K562 (cell line): Measurements from ENCODE around the gene RPL35.

Experiments used
- CTCF ChIP-seq, 3 experiments: IDR thresholded peaks in 2 of 3; conservative IDR thresholded peaks in 1 of 3; 2 replicates each; pipeline ENCODE4 v1.5.1; 2011 to 2012; ENCODE audit warnings: low read length in 3 of 3, mild to moderate bottlenecking in 3 of 3, control low read depth in 2 of 3, improper control_type of control experiment in 1 of 3, inconsistent platforms in 1 of 3, low read depth in 1 of 3, mixed read lengths in 1 of 3, moderate library complexity in 1 of 3; ENCODE audit not compliant: insufficient read depth in 2 of 3
- KLF16 ChIP-seq: IDR thresholded peaks from 2 replicates; pipeline ENCODE4 v1.6.1; 2016; ENCODE audit warnings: antibody characterized with exemption
- NCOR1 ChIP-seq: fragments of 450-650 bp; IDR thresholded peaks from 2 replicates; pipeline ENCODE4 v1.6.1; 2016; ENCODE audit warnings: mild to moderate bottlenecking, moderate library complexity
- PTTG1 ChIP-seq: fragments of 450-650 bp; IDR thresholded peaks from 2 replicates; pipeline ENCODE4 v1.6.1; 2016; ENCODE audit warnings: low read depth, mild to moderate bottlenecking, missing genetic modification characterization, missing compliant biosample characterization
- ZEB2 ChIP-seq: fragments of 450-650 bp; IDR thresholded peaks from 2 replicates; pipeline ENCODE4 v1.6.1; 2016
- ZFP36 ChIP-seq: fragments of 150-350 bp; IDR thresholded peaks from 2 replicates; pipeline ENCODE4 v1.6.1; 2018; ENCODE audit warnings: low read length, low read depth; ENCODE audit not compliant: partially characterized antibody
- ZNF121 ChIP-seq: sonication (generic); formaldehyde crosslinking; conservative IDR thresholded peaks from 2 replicates; pipeline ENCODE4 v1.8.0; 2022; ENCODE audit warnings: missing genetic modification reagents

- TF ChIP-seq KLF16: no peak
- TF ChIP-seq CTCF (IDR thresholded peaks at IDR 0.05 in 2 of 3, conservative IDR thresholded peaks at IDR 0.05 in 1 of 3; ENCODE audit: insufficient read depth in 2 of 3, low read depth in 1 of 3, low read length in 3 of 3): no peak
- no peak for TF ChIP-seq PTTG1 (tag)
- no peak for TF ChIP-seq NCOR1
- no peak for TF ChIP-seq ZEB2
- TF ChIP-seq ZFP36: no peak
- no peak for TF ChIP-seq ZNF121 (CRISPR knock-in tag)
These were observed 33.0 kb downstream of the RPL35 start for GRCh38 chr9:124828489-124829333.
